Neural progenitor cell (in vitro differentiated cells): Measurements from ENCODE around the gene INS.

Experiments used
- CTCF ChIP-seq: fragments of 200-600 bp; sonication (generic); IDR thresholded peaks from 2 replicates; pipeline ENCODE4 v1.5.1; 2017; ENCODE audit warnings: antibody characterized with exemption, mild to moderate bottlenecking
- EZH2 ChIP-seq: fragments of 200-600 bp; sonication (generic); IDR thresholded peaks from 2 replicates; pipeline ENCODE4 v1.6.1; 2017; ENCODE audit warnings: antibody characterized with exemption, mild to moderate bottlenecking, moderate library complexity
- EZH2phosphoT487 ChIP-seq: fragments of 200-600 bp; sonication (generic); IDR thresholded peaks from 2 replicates; pipeline ENCODE4 v1.6.1; 2017; ENCODE audit warnings: antibody characterized with exemption

- TF ChIP-seq CTCF (peak; percentile 62), EZH2 (no peak), EZH2phosphoT487 (no peak)
Observed at GRCh38 chr11:2173150-2173693, 12.2 kb upstream of the INS start.
